ENCODE results near the gene HOXD8.

The HOXD8 gene

GRCh38 chr2:176163672-176164056 lies 34.2 kb downstream of the HOXD8 start:
- no peak overlapping the region for H3K18ac ChIP-seq (ENCODE audit: low read depth in 1 of 2, low read length in 2 of 2)
- peaks cover 0 to 91% of the 10 kb centered on the region in 2 experiments for H3K27me3 ChIP-seq (ENCODE audit: control insufficient read depth in 1 of 2, insufficient read depth in 1 of 2, low read length in 2 of 2)
- H3K4ac ChIP-seq (ENCODE audit: low read depth in 1 of 2, low read length in 2 of 2), result no peak overlapping the region
- no peaks in the 10 kb centered on the region for H3K9me3 ChIP-seq (ENCODE audit: control insufficient read depth, low read length)
- H3K4me3 ChIP-seq (ENCODE audit: insufficient read depth in 1 of 2, low read depth in 1 of 2, low read length in 2 of 2), result no peak overlapping the region
- no peak overlapping the region for H4K91ac ChIP-seq (ENCODE audit: low read length)
- H3K4me2 ChIP-seq (ENCODE audit: low read length, poor library complexity, severe bottlenecking), result no peak overlapping the region
- no peak overlapping the region for H2AFZ ChIP-seq (ENCODE audit: low read depth, low read length)
- H2BK12ac ChIP-seq (ENCODE audit: low read length in 2 of 2), result no peak overlapping the region
- H3K79me1 ChIP-seq (replicated peaks; ENCODE audit: low read length, poor library complexity, severe bottlenecking), result no peaks in the 10 kb centered on the region
- no peak overlapping the region for H2BK5ac ChIP-seq (ENCODE audit: low read depth, low read length, poor library complexity, severe bottlenecking)
- DNase-seq, result no peak
- peaks cover 27% of the 10 kb centered on the region for H3K4me1 ChIP-seq (ENCODE audit: control insufficient read depth, insufficient read depth, low read depth, low read length)
- no peak overlapping the region for H2BK15ac ChIP-seq (ENCODE audit: low read depth, poor library complexity, severe bottlenecking)
- no peak overlapping the region for H2BK120ac ChIP-seq (ENCODE audit: low read depth, low read length)
- no peaks in the 10 kb centered on the region for H3K36me3 ChIP-seq (ENCODE audit: control insufficient read depth in 1 of 2, insufficient read depth in 2 of 2, low read depth in 1 of 2, low read length in 2 of 2)
- H4K8ac ChIP-seq (ENCODE audit: low read length), result no peak overlapping the region
- no peak overlapping the region for H3K27ac ChIP-seq (ENCODE audit: low read length, poor library complexity, severe bottlenecking)
- peak overlapping the region in 1 of 2 experiments; percentile 50 for H3K23ac ChIP-seq (ENCODE audit: low read length in 2 of 2)
- no peak overlapping the region for H3K14ac ChIP-seq (ENCODE audit: low read length in 2 of 2)
- WGBS, result 0% methylated on average over 5 of the region's 12 CpGs
- no peak overlapping the region for H3K9ac ChIP-seq (ENCODE audit: low read length)
- H2AK5ac ChIP-seq (ENCODE audit: low read length, severe bottlenecking), result no peak overlapping the region

DNA sequence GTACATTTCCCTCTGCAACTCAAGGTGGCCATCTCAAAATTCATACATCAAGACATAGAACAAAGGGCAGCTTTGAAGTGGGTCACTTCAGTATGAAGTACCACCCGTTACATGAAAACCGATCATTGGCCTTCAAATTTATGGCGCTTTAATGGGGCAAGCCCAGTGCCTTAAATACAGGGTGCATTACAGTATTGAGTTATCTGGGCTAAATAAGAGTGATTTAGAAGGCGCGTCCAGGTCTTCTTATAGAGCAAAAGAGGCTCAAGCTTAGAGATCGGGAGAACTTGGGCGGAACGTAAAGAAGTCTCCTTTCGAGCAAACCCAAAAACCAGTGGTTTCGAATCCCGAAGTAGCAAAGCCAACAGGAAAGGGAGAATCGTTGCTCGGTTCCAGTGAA lies 34.7 kb downstream of the HOXD8 start:
- no peak overlapping the region for H2BK120ac ChIP-seq (ENCODE audit: low read depth, low read length)
- no peak overlapping the region for H3K4me2 ChIP-seq (ENCODE audit: low read length, poor library complexity, severe bottlenecking)
- H3K27ac ChIP-seq (ENCODE audit: low read length, poor library complexity, severe bottlenecking), result no peak overlapping the region
- H3K27me3 ChIP-seq (ENCODE audit: control insufficient read depth in 1 of 2, insufficient read depth in 1 of 2, low read length in 2 of 2), result peaks cover 0 to 90% of the 10 kb centered on the region in 2 experiments
- H2BK12ac ChIP-seq (ENCODE audit: low read length in 2 of 2), result no peak overlapping the region
- H4K8ac ChIP-seq (ENCODE audit: low read length), result no peak overlapping the region
- no peak overlapping the region for H3K14ac ChIP-seq (ENCODE audit: low read length in 2 of 2)
- no peak overlapping the region for H3K4me3 ChIP-seq (ENCODE audit: insufficient read depth in 1 of 2, low read depth in 1 of 2, low read length in 2 of 2)
- H3K18ac ChIP-seq (ENCODE audit: low read depth in 1 of 2, low read length in 2 of 2), result no peak overlapping the region
- no peak overlapping the region for H3K9ac ChIP-seq (ENCODE audit: low read length)
- WGBS, result 17% methylated on average over 13 of the region's 13 CpGs
- no peak overlapping the region for H2AFZ ChIP-seq (ENCODE audit: low read depth, low read length)
- no peak overlapping the region for H2BK5ac ChIP-seq (ENCODE audit: low read depth, low read length, poor library complexity, severe bottlenecking)
- H2AK5ac ChIP-seq (ENCODE audit: low read length, severe bottlenecking), result no peak overlapping the region
- no peak for DNase-seq
- H2BK15ac ChIP-seq (ENCODE audit: low read depth, poor library complexity, severe bottlenecking), result no peak overlapping the region
- no peak overlapping the region for H3K4ac ChIP-seq (ENCODE audit: low read depth in 1 of 2, low read length in 2 of 2)
- H3K9me3 ChIP-seq (ENCODE audit: control insufficient read depth, low read length), result no peaks in the 10 kb centered on the region
- no peaks in the 10 kb centered on the region for H3K79me1 ChIP-seq (replicated peaks; ENCODE audit: low read length, poor library complexity, severe bottlenecking)
- no peak overlapping the region for H3K23ac ChIP-seq (ENCODE audit: low read length in 2 of 2)
- no peak overlapping the region for H4K91ac ChIP-seq (ENCODE audit: low read length)
- no peaks in the 10 kb centered on the region for H3K36me3 ChIP-seq (ENCODE audit: control insufficient read depth in 1 of 2, insufficient read depth in 2 of 2, low read depth in 1 of 2, low read length in 2 of 2)
- peaks cover 26% of the 10 kb centered on the region for H3K4me1 ChIP-seq (ENCODE audit: control insufficient read depth, insufficient read depth, low read depth, low read length)

GRCh38 chr2:176164611-176165369 lies 35.3 kb downstream of the HOXD8 start:
- Histone ChIP-seq H2BK12ac (ENCODE audit: low read length in 2 of 2) (no peak overlapping the region), H4K8ac (ENCODE audit: low read length) (no peak overlapping the region), H3K4me1 (ENCODE audit: control insufficient read depth, insufficient read depth, low read depth, low read length) (peaks cover 21% of the 10 kb centered on the region), H3K4me2 (ENCODE audit: low read length, poor library complexity, severe bottlenecking) (peak overlapping the region; percentile 0), H3K4ac (ENCODE audit: low read depth in 1 of 2, low read length in 2 of 2) (no peak overlapping the region), H2BK5ac (ENCODE audit: low read depth, low read length, poor library complexity, severe bottlenecking) (no peak overlapping the region), H3K14ac (ENCODE audit: low read length in 2 of 2) (no peak overlapping the region), H2AK5ac (ENCODE audit: low read length, severe bottlenecking) (no peak overlapping the region), H3K27ac (ENCODE audit: low read length, poor library complexity, severe bottlenecking) (no peak overlapping the region), H3K4me3 (ENCODE audit: insufficient read depth in 1 of 2, low read depth in 1 of 2, low read length in 2 of 2) (no peak overlapping the region), H3K9ac (ENCODE audit: low read length) (no peak overlapping the region), H3K79me1 (replicated peaks; ENCODE audit: low read length, poor library complexity, severe bottlenecking) (no peaks in the 10 kb centered on the region), H3K9me3 (ENCODE audit: control insufficient read depth, low read length) (no peaks in the 10 kb centered on the region), H2BK15ac (ENCODE audit: low read depth, poor library complexity, severe bottlenecking) (no peak overlapping the region), H3K36me3 (ENCODE audit: control insufficient read depth in 1 of 2, insufficient read depth in 2 of 2, low read depth in 1 of 2, low read length in 2 of 2) (no peaks in the 10 kb centered on the region), H4K91ac (ENCODE audit: low read length) (no peak overlapping the region), H3K18ac (ENCODE audit: low read depth in 1 of 2, low read length in 2 of 2) (no peak overlapping the region), H2AFZ (ENCODE audit: low read depth, low read length) (no peak overlapping the region), H3K23ac (ENCODE audit: low read length in 2 of 2) (no peak overlapping the region), H3K27me3 (ENCODE audit: control insufficient read depth in 1 of 2, insufficient read depth in 1 of 2, low read length in 2 of 2) (peaks cover 0 to 90% of the 10 kb centered on the region in 2 experiments), H2BK120ac (ENCODE audit: low read depth, low read length) (no peak overlapping the region)
- WGBS, result 2% methylated on average over 51 of the region's 52 CpGs
- DNase-seq, result no peak

- H4K8ac ChIP-seq (ENCODE audit: low read length), result no peak overlapping the region
- no peak overlapping the region for H3K4me3 ChIP-seq (ENCODE audit: insufficient read depth in 1 of 2, low read depth in 1 of 2, low read length in 2 of 2)
- no peak overlapping the region for H3K27ac ChIP-seq (ENCODE audit: low read length, poor library complexity, severe bottlenecking)
- peaks cover 0 to 89% of the 10 kb centered on the region in 2 experiments for H3K27me3 ChIP-seq (ENCODE audit: control insufficient read depth in 1 of 2, insufficient read depth in 1 of 2, low read length in 2 of 2)
- no peak overlapping the region for H2BK15ac ChIP-seq (ENCODE audit: low read depth, poor library complexity, severe bottlenecking)
- H3K4ac ChIP-seq (ENCODE audit: low read depth in 1 of 2, low read length in 2 of 2), result no peak overlapping the region
- no peak overlapping the region for H2BK12ac ChIP-seq (ENCODE audit: low read length in 2 of 2)
- H3K9me3 ChIP-seq (ENCODE audit: control insufficient read depth, low read length), result no peaks in the 10 kb centered on the region
- H3K79me1 ChIP-seq (replicated peaks; ENCODE audit: low read length, poor library complexity, severe bottlenecking), result no peaks in the 10 kb centered on the region
- H3K4me2 ChIP-seq (ENCODE audit: low read length, poor library complexity, severe bottlenecking), result peak overlapping the region; percentile 0
- H3K14ac ChIP-seq (ENCODE audit: low read length in 2 of 2), result no peak overlapping the region
- H3K4me1 ChIP-seq (ENCODE audit: control insufficient read depth, insufficient read depth, low read depth, low read length), result peaks cover 17% of the 10 kb centered on the region
- DNase-seq, result no peak
- no peak overlapping the region for H3K18ac ChIP-seq (ENCODE audit: low read depth in 1 of 2, low read length in 2 of 2)
- H2AFZ ChIP-seq (ENCODE audit: low read depth, low read length), result no peak overlapping the region
- H2AK5ac ChIP-seq (ENCODE audit: low read length, severe bottlenecking), result no peak overlapping the region
- no peak overlapping the region for H3K9ac ChIP-seq (ENCODE audit: low read length)
- H2BK120ac ChIP-seq (ENCODE audit: low read depth, low read length), result no peak overlapping the region
- no peak overlapping the region for H4K91ac ChIP-seq (ENCODE audit: low read length)
- no peaks in the 10 kb centered on the region for H3K36me3 ChIP-seq (ENCODE audit: control insufficient read depth in 1 of 2, insufficient read depth in 2 of 2, low read depth in 1 of 2, low read length in 2 of 2)
- no peak overlapping the region for H3K23ac ChIP-seq (ENCODE audit: low read length in 2 of 2)
- H2BK5ac ChIP-seq (ENCODE audit: low read depth, low read length, poor library complexity, severe bottlenecking), result no peak overlapping the region
- 2% methylated on average over 22 of the region's 26 CpGs for WGBS
These were observed 36.0 kb downstream of the HOXD8 start for GRCh38 chr2:176165370-176166050.

Data from mesenchymal stem cell (in vitro differentiated cells and primary cell).